ENCODE results near the gene RILPL2.
"Not testable (repeated sequence)": the region's sequence is repeated elsewhere in the genome, so short reads cannot be mapped to it uniquely, and the experiment has no call there.

The RILPL2 gene

GRCh38 chr12:123465084-123465483, 28.6 kb upstream of the RILPL2 start:
- TF ChIP-seq CTCF (IDR thresholded peaks at IDR 0.05; ENCODE audit: low read depth, low read length): no peak
- H3K4me3 ChIP-seq (ENCODE audit: low read depth, low read length): no peak overlapping the region

GRCh38 chr12:123463174-123463573, 26.7 kb upstream of the RILPL2 start:
- not testable (repeated sequence) for H3K4me3 ChIP-seq (ENCODE audit: low read depth, low read length)

- peak within 1 kb of the TSS; percentile 83 for H3K4me3 ChIP-seq (ENCODE audit: low read depth, low read length)
- TF ChIP-seq CTCF (IDR thresholded peaks at IDR 0.05; ENCODE audit: low read depth, low read length): no peak
Measured at GRCh38 chr12:123457980-123458779, 21.7 kb upstream of the RILPL2 start, which contains the start of gene SNRNP35. Gene SNRNP35 (plus strand): TSS chr12:123458139. CDS start chr12:123465541, 7,402 bp downstream.

- no peak overlapping the region for H3K4me3 ChIP-seq (ENCODE audit: low read depth, low read length)
- TF ChIP-seq CTCF (IDR thresholded peaks at IDR 0.05; ENCODE audit: low read depth, low read length): no peak
Measured at GRCh38 chr12:123453165-123453564, 16.7 kb upstream of the RILPL2 start.

- not testable (repeated sequence) for H3K4me3 ChIP-seq (ENCODE audit: low read depth, low read length)
Measured at GRCh38 chr12:123452276-123452550, 15.7 kb upstream of the RILPL2 start.

GRCh38 chr12:123450636-123451035, 14.2 kb upstream of the RILPL2 start:
- TF ChIP-seq CTCF (IDR thresholded peaks at IDR 0.05; ENCODE audit: low read depth, low read length): no peak
- H3K4me3 ChIP-seq (ENCODE audit: low read depth, low read length): no peak overlapping the region

- no peak overlapping the region for H3K4me3 ChIP-seq (ENCODE audit: low read depth, low read length)
- TF ChIP-seq CTCF (IDR thresholded peaks at IDR 0.05; ENCODE audit: low read depth, low read length): no peak
Measured at GRCh38 chr12:123449856-123450255, 13.4 kb upstream of the RILPL2 start.

- no peak overlapping the region for H3K4me3 ChIP-seq (ENCODE audit: low read depth, low read length)
- TF ChIP-seq CTCF (IDR thresholded peaks at IDR 0.05; ENCODE audit: low read depth, low read length): no peak
Measured at GRCh38 chr12:123449249-123449733, 12.8 kb upstream of the RILPL2 start.
